ENCODE data around the gene PHLDB1. TPM values are rescaled to one million over a fixed set of nuclear protein-coding genes. Genes with fewer than 3 reads are reported as not detected.

Gene PHLDB1
- polyA plus RNA-seq, 1 of the 3 experiments (the other 2 are of a cell fraction) = 89.4 TPM

- H3K4me3 ChIP-seq (ENCODE audit: low read depth in 2 of 2, low read length in 1 of 2) = no peak overlapping the region
- no peaks in the 10 kb centered on the region for H3K79me2 ChIP-seq (ENCODE audit: insufficient read depth)
- H3K36me3 ChIP-seq (replicated peaks in 1 of 2; ENCODE audit: control insufficient read depth in 1 of 2, insufficient read depth in 2 of 2, low read length in 1 of 2) = no peaks in the 10 kb centered on the region
- ChIA-PET CTCF (interaction anchor here (0.8 to 4.7 kb wide), 3 partner anchors 11 to 16 kb away, joined by 4 to 30 read pairs (median 11); no protein-coding TSS in a partner anchor), POLR2A (no interaction called here)
- no peak for DNase-seq
- H3K9me3 ChIP-seq = no peaks in the 10 kb centered on the region
- no peak for TF ChIP-seq IRF3 (IDR thresholded peaks at IDR 0.05; ENCODE audit: low read depth, low read length)
- TF ChIP-seq GABPA (IDR thresholded peaks at IDR 0.05; ENCODE audit: low read depth) = no peak
- TF ChIP-seq, protein P1, sequence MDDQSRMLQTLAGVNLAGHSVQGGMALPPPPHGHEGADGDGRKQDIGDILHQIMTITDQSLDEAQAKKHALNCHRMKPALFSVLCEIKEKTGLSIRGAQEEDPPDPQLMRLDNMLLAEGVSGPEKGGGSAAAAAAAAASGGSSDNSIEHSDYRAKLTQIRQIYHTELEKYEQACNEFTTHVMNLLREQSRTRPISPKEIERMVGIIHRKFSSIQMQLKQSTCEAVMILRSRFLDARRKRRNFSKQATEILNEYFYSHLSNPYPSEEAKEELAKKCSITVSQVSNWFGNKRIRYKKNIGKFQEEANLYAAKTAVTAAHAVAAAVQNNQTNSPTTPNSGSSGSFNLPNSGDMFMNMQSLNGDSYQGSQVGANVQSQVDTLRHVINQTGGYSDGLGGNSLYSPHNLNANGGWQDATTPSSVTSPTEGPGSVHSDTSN (IDR thresholded peaks at IDR 0.05) = no peak
- TF ChIP-seq, protein P2, sequence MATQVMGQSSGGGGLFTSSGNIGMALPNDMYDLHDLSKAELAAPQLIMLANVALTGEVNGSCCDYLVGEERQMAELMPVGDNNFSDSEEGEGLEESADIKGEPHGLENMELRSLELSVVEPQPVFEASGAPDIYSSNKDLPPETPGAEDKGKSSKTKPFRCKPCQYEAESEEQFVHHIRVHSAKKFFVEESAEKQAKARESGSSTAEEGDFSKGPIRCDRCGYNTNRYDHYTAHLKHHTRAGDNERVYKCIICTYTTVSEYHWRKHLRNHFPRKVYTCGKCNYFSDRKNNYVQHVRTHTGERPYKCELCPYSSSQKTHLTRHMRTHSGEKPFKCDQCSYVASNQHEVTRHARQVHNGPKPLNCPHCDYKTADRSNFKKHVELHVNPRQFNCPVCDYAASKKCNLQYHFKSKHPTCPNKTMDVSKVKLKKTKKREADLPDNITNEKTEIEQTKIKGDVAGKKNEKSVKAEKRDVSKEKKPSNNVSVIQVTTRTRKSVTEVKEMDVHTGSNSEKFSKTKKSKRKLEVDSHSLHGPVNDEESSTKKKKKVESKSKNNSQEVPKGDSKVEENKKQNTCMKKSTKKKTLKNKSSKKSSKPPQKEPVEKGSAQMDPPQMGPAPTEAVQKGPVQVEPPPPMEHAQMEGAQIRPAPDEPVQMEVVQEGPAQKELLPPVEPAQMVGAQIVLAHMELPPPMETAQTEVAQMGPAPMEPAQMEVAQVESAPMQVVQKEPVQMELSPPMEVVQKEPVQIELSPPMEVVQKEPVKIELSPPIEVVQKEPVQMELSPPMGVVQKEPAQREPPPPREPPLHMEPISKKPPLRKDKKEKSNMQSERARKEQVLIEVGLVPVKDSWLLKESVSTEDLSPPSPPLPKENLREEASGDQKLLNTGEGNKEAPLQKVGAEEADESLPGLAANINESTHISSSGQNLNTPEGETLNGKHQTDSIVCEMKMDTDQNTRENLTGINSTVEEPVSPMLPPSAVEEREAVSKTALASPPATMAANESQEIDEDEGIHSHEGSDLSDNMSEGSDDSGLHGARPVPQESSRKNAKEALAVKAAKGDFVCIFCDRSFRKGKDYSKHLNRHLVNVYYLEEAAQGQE (IDR thresholded peaks at IDR 0.05; ENCODE audit: low read depth, low read length) = no peak
- TF ChIP-seq MXI1 (IDR thresholded peaks at IDR 0.05; ENCODE audit: low read depth, low read length) = no peak
- TF ChIP-seq EP300 (IDR thresholded peaks at IDR 0.05; ENCODE audit: borderline replicate concordance in 1 of 2, low read depth in 1 of 2, low read length in 1 of 2) = no peak
- no peak for TF ChIP-seq YY1 (IDR thresholded peaks at IDR 0.05; ENCODE audit: low read depth)
- TF ChIP-seq TEAD4 (IDR thresholded peaks at IDR 0.05; ENCODE audit: borderline replicate concordance, insufficient read depth) = no peak
- TF ChIP-seq USF1 (IDR thresholded peaks at IDR 0.05; ENCODE audit: borderline replicate concordance, low read depth) = no peak
- TF ChIP-seq, protein P3, sequence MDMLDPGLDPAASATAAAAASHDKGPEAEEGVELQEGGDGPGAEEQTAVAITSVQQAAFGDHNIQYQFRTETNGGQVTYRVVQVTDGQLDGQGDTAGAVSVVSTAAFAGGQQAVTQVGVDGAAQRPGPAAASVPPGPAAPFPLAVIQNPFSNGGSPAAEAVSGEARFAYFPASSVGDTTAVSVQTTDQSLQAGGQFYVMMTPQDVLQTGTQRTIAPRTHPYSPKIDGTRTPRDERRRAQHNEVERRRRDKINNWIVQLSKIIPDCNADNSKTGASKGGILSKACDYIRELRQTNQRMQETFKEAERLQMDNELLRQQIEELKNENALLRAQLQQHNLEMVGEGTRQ (IDR thresholded peaks at IDR 0.05; ENCODE audit: borderline replicate concordance, low read depth, low read length) = no peak
- TF ChIP-seq NFIC (IDR thresholded peaks at IDR 0.05; ENCODE audit: borderline replicate concordance) = no peak
- no peak for TF ChIP-seq POLR2AphosphoS5 (IDR thresholded peaks at IDR 0.05; ENCODE audit: low read depth, low read length)
- no peak for TF ChIP-seq TCF12 (IDR thresholded peaks at IDR 0.05)
- TF ChIP-seq RAD21 (IDR thresholded peaks at IDR 0.05; ENCODE audit: low read length) = no peak
- no peak for TF ChIP-seq RFX5 (IDR thresholded peaks at IDR 0.05; ENCODE audit: low read length)
- no peak for TF ChIP-seq SIN3A (IDR thresholded peaks at IDR 0.05; ENCODE audit: borderline replicate concordance, low read depth, low read length)
- no peak for TF ChIP-seq TAF1 (IDR thresholded peaks at IDR 0.05; ENCODE audit: borderline replicate concordance, low read depth, low read length)
- no peak for TF ChIP-seq MEF2A (IDR thresholded peaks at IDR 0.05; ENCODE audit: borderline replicate concordance, low read depth)
- TF ChIP-seq FOXM1 (IDR thresholded peaks at IDR 0.05; ENCODE audit: low read depth) = no peak
- no peak for TF ChIP-seq ELF1 (IDR thresholded peaks at IDR 0.05)
- peaks cover 0 to 4% of the 10 kb centered on the region in 2 experiments; a peak in 1 of 4 replicates for H3K4me1 ChIP-seq (ENCODE audit: control insufficient read depth in 1 of 2, insufficient read depth in 2 of 2, low read depth in 1 of 2, low read length in 1 of 2)
- H3K4me2 ChIP-seq = no peak overlapping the region
- H2AFZ ChIP-seq (ENCODE audit: low read depth) = no peak overlapping the region
- no peak overlapping the region for H3K27ac ChIP-seq (ENCODE audit: low read depth in 2 of 2, low read length in 1 of 2)
- H3K27me3 ChIP-seq (ENCODE audit: insufficient read depth) = no peaks in the 10 kb centered on the region
- H3K9me2 ChIP-seq = no peaks in the 10 kb centered on the region
- H3F3A ChIP-seq (replicated peaks; ENCODE audit: insufficient read depth) = peaks cover 14% of the 10 kb centered on the region
- no peaks in the 10 kb centered on the region for H4K20me1 ChIP-seq (ENCODE audit: insufficient read depth)
- no peak overlapping the region for H3K9ac ChIP-seq
- WGBS (ENCODE audit: low lambda C conversion rate) = 76% methylated on average over 1 of the region's 1 CpG
Observed at GRCh38 chr11:118674082-118674435, 66.6 kb downstream of the PHLDB1 start.

Data from SK-N-SH (cell line).